OCI-LY7 (cell line): Measurements from ENCODE around the gene CLSTN2. TPM values are rescaled to one million over a fixed set of nuclear protein-coding genes. Genes with fewer than 3 reads are reported as not detected.

Experiments used
- BruUV-seq: library from RNA; stranded (reverse); fragments of 400-500 nt; replicated peaks from 2 replicates; lab custom pipeline; 2021; lab: Mats Ljungman, UMichigan
- CTCF ChIA-PET: fragments of 300-600 bp; sonication (Branson Sonifier 250); formaldehyde crosslinking; loops from one replicate; lab custom pipeline; 2022; ENCODE audit warnings: antibody characterized with exemption; ENCODE audit not compliant: unreplicated experiment; lab: Charles Lee
- POLR2A ChIA-PET: fragments of 300-600 bp; sonication (Branson Sonifier 250); formaldehyde crosslinking; loops from one replicate; lab custom pipeline; 2022; ENCODE audit warnings: antibody characterized with exemption; lab: Charles Lee
- DNase-seq: peaks from one replicate; pipeline ENCODE4 v3.0.0-alpha.2; 2015; ENCODE audit warnings: low spot score
- H2AFZ ChIP-seq: fragments of 200-600 bp; sonication (generic), shearing (Covaris generic); 2 replicates; pipeline ENCODE4 v1.6.1; 2014; ENCODE audit warnings: mild to moderate bottlenecking, antibody characterized with exemption, low read length, moderate library complexity
- H3K27ac ChIP-seq: fragments of 200-600 bp; sonication (generic); 2 replicates; pipeline ENCODE4 v1.5.1; 2014; ENCODE audit warnings: mixed run types, low read depth, mild to moderate bottlenecking, moderate library complexity, low read length, inconsistent platforms; ENCODE audit not compliant: poor library complexity, severe bottlenecking
- H3K36me3 ChIP-seq: fragments of 200-600 bp; sonication (generic); 2 replicates; pipeline ENCODE4 v1.6.1; 2014; ENCODE audit warnings: mild to moderate bottlenecking, antibody characterized with exemption, low read length, moderate library complexity, mixed read lengths; ENCODE audit not compliant: insufficient read depth
- H3K4me1 ChIP-seq: fragments of 200-600 bp; sonication (generic); 2 replicates; pipeline ENCODE4 v1.5.1; 2014; ENCODE audit warnings: mild to moderate bottlenecking, low read length; ENCODE audit not compliant: insufficient read depth, poor library complexity, severe bottlenecking
- H3K4me2 ChIP-seq: fragments of 200-600 bp; sonication (generic); 2 replicates; pipeline ENCODE4 v1.6.1; 2014; ENCODE audit warnings: mild to moderate bottlenecking, low read length
- H3K4me3 ChIP-seq: fragments of 200-600 bp; sonication (generic); 2 replicates; pipeline ENCODE4 v1.5.1; 2014; ENCODE audit warnings: mild to moderate bottlenecking, low read depth, low read length; ENCODE audit not compliant: poor library complexity, severe bottlenecking
- H3K79me2 ChIP-seq: fragments of 200-600 bp; sonication (generic); 2 replicates; pipeline ENCODE4 v1.6.1; 2016; ENCODE audit warnings: low read depth, mild to moderate bottlenecking, low read length, moderate library complexity, mixed read lengths; ENCODE audit not compliant: insufficient read depth
- H3K9me2 ChIP-seq: fragments of 200-600 bp; sonication (generic); 2 replicates; pipeline ENCODE4 v1.6.1; 2016; ENCODE audit warnings: mild to moderate bottlenecking, low read length, mixed read lengths; ENCODE audit not compliant: insufficient read depth
- H3K9me3 ChIP-seq: fragments of 200-600 bp; sonication (generic); 2 replicates; pipeline ENCODE4 v1.6.1; 2014; ENCODE audit warnings: mild to moderate bottlenecking, mixed run types, low read length, mixed read lengths
- H4K20me1 ChIP-seq: fragments of 200-600 bp; sonication (generic); 2 replicates; pipeline ENCODE4 v1.6.1; 2014; ENCODE audit warnings: mild to moderate bottlenecking, antibody characterized with exemption, low read length, moderate library complexity, mixed read lengths; ENCODE audit not compliant: insufficient read depth
- EZH2phosphoT487 ChIP-seq: fragments of 200-600 bp; sonication (generic); IDR thresholded peaks from 2 replicates; pipeline ENCODE4 v1.6.1; 2018; ENCODE audit warnings: low read depth, borderline replicate concordance, mild to moderate bottlenecking, mixed run types, antibody characterized with exemption, low read length, moderate library complexity, mixed read lengths
- intact Hi-C: fragments of 100-400 bp; cut with micrococcal nuclease; formaldehyde crosslinking; loops from one replicate; pipeline ENCODE4 v1.10.0; 2022; ENCODE audit not compliant: unreplicated experiment
- total RNA-seq, 2 experiments: library from RNA; depleted of rRNA in 1 of 2; stranded (reverse); fragments of >200 nt in 1 of 2; shearing (Covaris generic) in 1 of 2; gene quantifications; 2 replicates each; pipeline ENCODE4 v1.2.3, GENCODE V29; 2014 to 2022
- TF ChIP-seq, protein P1 (sequence below): fragments of 200-600 bp; sonication (generic); conservative IDR thresholded peaks from 2 replicates; pipeline ENCODE4 v1.5.1; 2014; ENCODE audit warnings: mild to moderate bottlenecking, antibody characterized with exemption, low read length, moderate library complexity, mixed read lengths

CLSTN2 gene
- total RNA-seq, 2 experiments from 2014 or later = not detected

- ChIA-PET CTCF (no interaction called here), POLR2A (interaction anchor here (1.4 kb wide), 1 partner anchor 10 kb away, joined by 4 read pairs; no protein-coding TSS in a partner anchor)
- Histone ChIP-seq H3K9me3 (no peaks in the 10 kb centered on the region), H4K20me1 (no peaks in the 10 kb centered on the region), H3K4me3 (no peak overlapping the region), H3K9me2 (no peaks in the 10 kb centered on the region), H3K4me1 (no peaks in the 10 kb centered on the region), H2AFZ (no peak overlapping the region), H3K36me3 (no peaks in the 10 kb centered on the region), H3K79me2 (no peaks in the 10 kb centered on the region), H3K27ac (no peak overlapping the region), H3K4me2 (no peak overlapping the region)
- DNase-seq = no peak
- TF ChIP-seq EZH2phosphoT487 = no peak
- TF ChIP-seq, protein P1, sequence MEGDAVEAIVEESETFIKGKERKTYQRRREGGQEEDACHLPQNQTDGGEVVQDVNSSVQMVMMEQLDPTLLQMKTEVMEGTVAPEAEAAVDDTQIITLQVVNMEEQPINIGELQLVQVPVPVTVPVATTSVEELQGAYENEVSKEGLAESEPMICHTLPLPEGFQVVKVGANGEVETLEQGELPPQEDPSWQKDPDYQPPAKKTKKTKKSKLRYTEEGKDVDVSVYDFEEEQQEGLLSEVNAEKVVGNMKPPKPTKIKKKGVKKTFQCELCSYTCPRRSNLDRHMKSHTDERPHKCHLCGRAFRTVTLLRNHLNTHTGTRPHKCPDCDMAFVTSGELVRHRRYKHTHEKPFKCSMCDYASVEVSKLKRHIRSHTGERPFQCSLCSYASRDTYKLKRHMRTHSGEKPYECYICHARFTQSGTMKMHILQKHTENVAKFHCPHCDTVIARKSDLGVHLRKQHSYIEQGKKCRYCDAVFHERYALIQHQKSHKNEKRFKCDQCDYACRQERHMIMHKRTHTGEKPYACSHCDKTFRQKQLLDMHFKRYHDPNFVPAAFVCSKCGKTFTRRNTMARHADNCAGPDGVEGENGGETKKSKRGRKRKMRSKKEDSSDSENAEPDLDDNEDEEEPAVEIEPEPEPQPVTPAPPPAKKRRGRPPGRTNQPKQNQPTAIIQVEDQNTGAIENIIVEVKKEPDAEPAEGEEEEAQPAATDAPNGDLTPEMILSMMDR = no peak
- BruUV-seq = no TSS peak
- intact Hi-C loops = loop anchor here (2.0 kb wide), 1 partner anchor 735 kb away; no protein-coding TSS in a partner anchor
Measured at GRCh38 chr3:140128217-140128616, 193.2 kb downstream of the CLSTN2 start.

- ChIA-PET CTCF (no interaction called here), POLR2A (interaction anchor here (0.6 to 1.4 kb wide), 3 partner anchors 10 to 1034 kb away, joined by 4 to 5 read pairs (median 5); no protein-coding TSS in a partner anchor)
- Histone ChIP-seq H3K36me3 (no peaks in the 10 kb centered on the region), H3K9me2 (no peaks in the 10 kb centered on the region), H3K4me1 (no peaks in the 10 kb centered on the region), H2AFZ (no peak overlapping the region), H3K27ac (no peak overlapping the region), H3K4me3 (no peak overlapping the region), H3K4me2 (no peak overlapping the region), H3K9me3 (no peaks in the 10 kb centered on the region), H4K20me1 (no peaks in the 10 kb centered on the region), H3K79me2 (no peaks in the 10 kb centered on the region)
- peak; percentile 35 for DNase-seq
- BruUV-seq = no TSS peak
- intact Hi-C loops = loop anchor here (2.0 kb wide), 1 partner anchor 734 kb away; no protein-coding TSS in a partner anchor
- TF ChIP-seq EZH2phosphoT487 = no peak
- TF ChIP-seq, protein P1 = peak; percentile 73
Measured at GRCh38 chr3:140128631-140129030, 193.6 kb downstream of the CLSTN2 start.

DNA sequence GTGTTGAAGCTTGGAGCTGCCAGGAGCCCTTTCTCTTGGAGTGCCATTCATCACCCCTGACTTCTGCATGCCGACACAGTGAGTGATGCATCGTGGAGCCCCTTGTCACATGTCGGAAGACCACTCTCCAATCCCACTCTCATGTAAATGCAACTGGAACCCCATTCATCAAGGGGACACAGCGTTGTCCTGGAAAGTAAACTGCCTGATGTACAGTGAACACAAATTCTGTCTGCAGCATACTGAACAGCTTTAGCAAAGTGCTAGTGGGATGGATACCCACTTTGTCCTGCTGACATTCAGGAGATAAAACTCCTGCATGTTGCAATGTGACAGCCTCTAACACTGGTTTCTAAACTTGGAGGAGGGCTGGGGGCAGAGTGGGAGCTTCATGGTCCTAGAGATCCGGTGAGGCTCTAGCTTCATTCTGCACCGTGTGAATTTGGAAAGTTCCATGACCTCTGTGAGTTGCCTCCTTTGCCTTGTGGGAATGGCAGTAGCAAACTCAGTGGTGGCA lies 194.8 kb downstream of the CLSTN2 start:
- Histone ChIP-seq H3K4me3 (no peak overlapping the region), H4K20me1 (no peaks in the 10 kb centered on the region), H3K27ac (no peak overlapping the region), H3K9me2 (no peaks in the 10 kb centered on the region), H3K36me3 (no peaks in the 10 kb centered on the region), H2AFZ (no peak overlapping the region), H3K79me2 (no peaks in the 10 kb centered on the region), H3K9me3 (no peaks in the 10 kb centered on the region), H3K4me1 (no peaks in the 10 kb centered on the region), H3K4me2 (no peak overlapping the region)
- DNase-seq = no peak
- intact Hi-C loops = loop anchor here (2.0 kb wide), 1 partner anchor 733 kb away; no protein-coding TSS in a partner anchor
- POLR2A ChIA-PET = no interaction called here
- no peak for TF ChIP-seq EZH2phosphoT487
- TF ChIP-seq, protein P1 = no peak
- BruUV-seq = no TSS peak
- CTCF ChIA-PET = no interaction called here
